Type B pancreatic cell (in vitro differentiated cells): ENCODE data around the gene MMGT1. TPM values are rescaled to one million over a fixed set of nuclear protein-coding genes. Genes with fewer than 3 reads are reported as not detected.

ENCODE experiments used
- DNase-seq: peaks from one replicate; pipeline ENCODE4 v3.0.0; 2021; ENCODE audit warnings: mixed read lengths; ENCODE audit not compliant: unreplicated experiment; ENCODE audit errors: extremely low spot score
- H3K27ac Mint-ChIP-seq: 2 replicates; pipeline ENCODE4 v1.8.0; 2021; ENCODE audit warnings: mild to moderate bottlenecking, mixed read lengths
- H3K27me3 Mint-ChIP-seq: 2 replicates; pipeline ENCODE4 v1.8.0; 2021; ENCODE audit warnings: mixed read lengths
- H3K36me3 Mint-ChIP-seq: 2 replicates; pipeline ENCODE4 v1.8.0; 2021; ENCODE audit warnings: mixed read lengths
- H3K4me1 Mint-ChIP-seq: one replicate; pipeline ENCODE4 v1.8.0; 2021; ENCODE audit warnings: mixed read lengths; ENCODE audit not compliant: unreplicated experiment
- H3K4me3 Mint-ChIP-seq: 2 replicates; pipeline ENCODE4 v1.8.0; 2021; ENCODE audit warnings: mild to moderate bottlenecking, mixed read lengths
- H3K9me3 Mint-ChIP-seq: 2 replicates; pipeline ENCODE4 v1.8.0; 2021; ENCODE audit warnings: mixed read lengths
- total RNA-seq: library from RNA; stranded (reverse); gene quantifications from 2 replicates; pipeline ENCODE4 v1.2.1, GENCODE V29; 2021; ENCODE audit warnings: low replicate concordance
- TF ChIP-seq, protein P1 (sequence below): fragments of 200-600 bp; sonication (generic); conservative IDR thresholded peaks from 2 replicates; pipeline ENCODE4 v1.5.0; 2021; ENCODE audit warnings: antibody characterized with exemption, mild to moderate bottlenecking

The MMGT1 gene
- total RNA-seq, 1 donor from 2014 or later = 19.3 TPM

- TF ChIP-seq, protein P1, sequence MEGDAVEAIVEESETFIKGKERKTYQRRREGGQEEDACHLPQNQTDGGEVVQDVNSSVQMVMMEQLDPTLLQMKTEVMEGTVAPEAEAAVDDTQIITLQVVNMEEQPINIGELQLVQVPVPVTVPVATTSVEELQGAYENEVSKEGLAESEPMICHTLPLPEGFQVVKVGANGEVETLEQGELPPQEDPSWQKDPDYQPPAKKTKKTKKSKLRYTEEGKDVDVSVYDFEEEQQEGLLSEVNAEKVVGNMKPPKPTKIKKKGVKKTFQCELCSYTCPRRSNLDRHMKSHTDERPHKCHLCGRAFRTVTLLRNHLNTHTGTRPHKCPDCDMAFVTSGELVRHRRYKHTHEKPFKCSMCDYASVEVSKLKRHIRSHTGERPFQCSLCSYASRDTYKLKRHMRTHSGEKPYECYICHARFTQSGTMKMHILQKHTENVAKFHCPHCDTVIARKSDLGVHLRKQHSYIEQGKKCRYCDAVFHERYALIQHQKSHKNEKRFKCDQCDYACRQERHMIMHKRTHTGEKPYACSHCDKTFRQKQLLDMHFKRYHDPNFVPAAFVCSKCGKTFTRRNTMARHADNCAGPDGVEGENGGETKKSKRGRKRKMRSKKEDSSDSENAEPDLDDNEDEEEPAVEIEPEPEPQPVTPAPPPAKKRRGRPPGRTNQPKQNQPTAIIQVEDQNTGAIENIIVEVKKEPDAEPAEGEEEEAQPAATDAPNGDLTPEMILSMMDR = no peak
- H3K4me3 Mint-ChIP-seq = peak overlapping the region; percentile 89
- H3K9me3 Mint-ChIP-seq = no peaks in the 10 kb centered on the region
- no peaks in the 10 kb centered on the region for H3K27me3 Mint-ChIP-seq
- no peak for DNase-seq
- H3K4me1 Mint-ChIP-seq = no peaks in the 10 kb centered on the region
- H3K36me3 Mint-ChIP-seq = no peaks in the 10 kb centered on the region
- H3K27ac Mint-ChIP-seq = peak overlapping the region; percentile 78
Measured at GRCh38 chrX:135984256-135984655, 10.5 kb upstream of the MMGT1 start.

DNA sequence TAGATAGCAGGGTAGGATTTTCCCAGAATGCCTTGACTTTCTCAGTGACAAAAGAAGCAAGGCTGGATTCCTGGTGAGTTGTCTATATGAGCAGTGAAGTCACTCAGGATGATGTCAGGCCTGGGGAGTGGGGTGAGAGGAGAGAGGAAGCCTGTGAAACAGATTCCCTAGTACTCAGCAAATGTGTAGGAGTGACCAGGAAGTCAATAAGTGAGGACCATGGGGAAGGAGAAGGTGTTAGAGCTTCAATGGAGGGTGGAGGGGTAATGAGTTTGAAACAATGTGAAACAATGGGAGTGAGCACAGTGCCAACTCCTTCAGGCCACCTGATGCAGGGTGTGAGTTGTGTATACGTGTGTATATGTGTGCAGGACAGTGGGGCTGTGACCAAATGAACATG lies 9.1 kb upstream of the MMGT1 start:
- DNase-seq = no peak
- Mint-ChIP-seq H3K27ac (no peak overlapping the region), H3K4me3 (peak overlapping the region; percentile 89), H3K27me3 (no peaks in the 10 kb centered on the region), H3K36me3 (no peaks in the 10 kb centered on the region), H3K9me3 (no peaks in the 10 kb centered on the region), H3K4me1 (no peaks in the 10 kb centered on the region)
- TF ChIP-seq, protein P1 = no peak

- Mint-ChIP-seq H3K4me1 (no peaks in the 10 kb centered on the region), H3K9me3 (no peaks in the 10 kb centered on the region), H3K27me3 (no peaks in the 10 kb centered on the region), H3K36me3 (no peaks in the 10 kb centered on the region), H3K4me3 (peak overlapping the region; percentile 11), H3K27ac (no peak overlapping the region)
- TF ChIP-seq, protein P1 = no peak
- no peak for DNase-seq
Measured at GRCh38 chrX:135981668-135982067, 7.9 kb upstream of the MMGT1 start.

DNA sequence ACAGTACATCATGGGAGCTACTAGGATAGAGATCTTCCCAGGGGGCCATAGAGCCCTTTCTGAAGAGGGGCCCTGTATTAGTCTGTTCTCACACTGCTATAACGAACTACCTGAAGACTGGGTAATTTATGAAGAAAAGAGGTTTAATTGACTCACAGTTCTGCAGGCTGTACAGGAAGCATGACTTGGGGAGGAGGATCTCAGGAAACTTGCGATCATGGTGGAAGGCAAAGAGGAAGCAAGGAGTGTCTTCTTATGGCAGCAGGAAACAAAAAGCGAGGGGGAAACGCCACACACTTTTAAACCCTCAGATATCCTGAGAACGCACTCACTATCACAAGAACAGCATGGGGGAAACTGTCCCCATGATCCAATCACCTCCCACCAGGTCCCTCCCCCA lies 7.2 kb upstream of the MMGT1 start:
- Mint-ChIP-seq H3K27me3 (no peaks in the 10 kb centered on the region), H3K4me1 (no peaks in the 10 kb centered on the region), H3K4me3 (no peak overlapping the region), H3K36me3 (no peaks in the 10 kb centered on the region), H3K9me3 (no peaks in the 10 kb centered on the region), H3K27ac (no peak overlapping the region)
- no peak for DNase-seq
- TF ChIP-seq, protein P1 = no peak

DNA sequence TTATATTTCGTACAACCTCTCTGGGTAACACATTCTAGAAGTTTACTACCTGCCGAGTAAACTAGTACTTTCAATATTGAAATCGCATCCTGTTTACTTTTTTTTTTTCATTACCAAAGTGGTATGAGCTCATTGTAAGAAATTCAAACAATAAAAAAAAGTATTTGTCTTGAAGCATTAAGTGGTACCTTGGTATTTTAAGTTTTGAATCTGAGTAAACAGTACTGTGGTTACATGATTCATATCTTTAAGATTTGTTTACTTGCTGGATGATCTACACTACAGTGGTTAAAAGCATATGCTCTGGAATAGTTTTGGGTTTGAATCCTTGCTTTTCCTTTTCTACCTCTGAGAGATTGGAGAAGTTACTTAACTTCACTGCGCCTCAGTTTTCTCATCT lies 3.8 kb upstream of the MMGT1 start:
- Mint-ChIP-seq H3K27ac (no peak overlapping the region), H3K4me1 (peaks cover 9% of the 10 kb centered on the region), H3K36me3 (no peaks in the 10 kb centered on the region), H3K27me3 (no peaks in the 10 kb centered on the region), H3K9me3 (no peaks in the 10 kb centered on the region), H3K4me3 (no peak overlapping the region)
- DNase-seq = no peak
- TF ChIP-seq, protein P1 = no peak

- Mint-ChIP-seq H3K4me3 (no peak overlapping the region), H3K27ac (no peak overlapping the region), H3K4me1 (peaks cover 13% of the 10 kb centered on the region), H3K36me3 (no peaks in the 10 kb centered on the region), H3K9me3 (no peaks in the 10 kb centered on the region), H3K27me3 (no peaks in the 10 kb centered on the region)
- TF ChIP-seq, protein P1 = no peak
- DNase-seq = no peak
Measured at GRCh38 chrX:135975421-135975820, 1.6 kb upstream of the MMGT1 start.
